Measurements from ENCODE around the gene DNAH6. TPM values are rescaled to one million over a fixed set of nuclear protein-coding genes. Genes with fewer than 3 reads are reported as not detected.

DNAH6 gene
- total and polyA plus RNA-seq, 4 donors = 1.9 to 16.9 (median 8.5) TPM

DNA sequence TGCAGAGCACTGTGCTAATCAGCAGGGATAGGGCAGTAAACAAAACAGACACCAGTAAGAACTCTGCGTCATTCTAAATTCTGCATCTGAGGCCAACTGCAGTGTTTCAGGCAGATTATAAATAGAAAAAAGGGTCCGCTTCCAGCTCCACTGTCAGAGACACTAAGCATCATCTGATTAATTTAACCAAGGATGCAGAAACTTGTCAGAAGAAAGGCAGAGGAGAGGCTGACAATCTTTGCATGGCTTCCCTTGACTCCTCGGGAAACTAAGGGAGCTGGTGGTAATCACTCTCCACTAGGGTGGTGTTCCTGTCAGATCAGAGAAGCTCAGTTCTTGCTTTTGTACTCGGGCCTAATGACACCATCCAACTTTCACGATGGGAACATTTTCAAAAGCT is 123.5 kb downstream of the DNAH6 start:
- no peak overlapping the region for H3K27ac ChIP-seq (ENCODE audit: low read depth in 1 of 2, low read length in 1 of 2)
- DNase-seq = no peak
- TF ChIP-seq, protein P1, sequence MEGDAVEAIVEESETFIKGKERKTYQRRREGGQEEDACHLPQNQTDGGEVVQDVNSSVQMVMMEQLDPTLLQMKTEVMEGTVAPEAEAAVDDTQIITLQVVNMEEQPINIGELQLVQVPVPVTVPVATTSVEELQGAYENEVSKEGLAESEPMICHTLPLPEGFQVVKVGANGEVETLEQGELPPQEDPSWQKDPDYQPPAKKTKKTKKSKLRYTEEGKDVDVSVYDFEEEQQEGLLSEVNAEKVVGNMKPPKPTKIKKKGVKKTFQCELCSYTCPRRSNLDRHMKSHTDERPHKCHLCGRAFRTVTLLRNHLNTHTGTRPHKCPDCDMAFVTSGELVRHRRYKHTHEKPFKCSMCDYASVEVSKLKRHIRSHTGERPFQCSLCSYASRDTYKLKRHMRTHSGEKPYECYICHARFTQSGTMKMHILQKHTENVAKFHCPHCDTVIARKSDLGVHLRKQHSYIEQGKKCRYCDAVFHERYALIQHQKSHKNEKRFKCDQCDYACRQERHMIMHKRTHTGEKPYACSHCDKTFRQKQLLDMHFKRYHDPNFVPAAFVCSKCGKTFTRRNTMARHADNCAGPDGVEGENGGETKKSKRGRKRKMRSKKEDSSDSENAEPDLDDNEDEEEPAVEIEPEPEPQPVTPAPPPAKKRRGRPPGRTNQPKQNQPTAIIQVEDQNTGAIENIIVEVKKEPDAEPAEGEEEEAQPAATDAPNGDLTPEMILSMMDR (IDR thresholded peaks at IDR 0.05; ENCODE audit: control extremely low read depth, extremely low read depth) = no peak
- no peaks in the 10 kb centered on the region for H3K27me3 ChIP-seq (ENCODE audit: control insufficient read depth in 3 of 3, insufficient read depth in 3 of 3, low read length in 2 of 3)
- H3K9me3 ChIP-seq (ENCODE audit: control insufficient read depth in 4 of 4, insufficient read depth in 3 of 4, low read length in 3 of 4) = no peaks in the 10 kb centered on the region
- no peaks in the 10 kb centered on the region for H3K4me1 ChIP-seq (ENCODE audit: control insufficient read depth in 5 of 5, insufficient read depth in 5 of 5, low read length in 5 of 5)
- WGBS, 2 donors = 80 to 81% methylated on average over 5 of the region's 5 CpGs
- peaks cover 0 to 3% (median 0%) of the 10 kb centered on the region in 4 donors for H3K36me3 ChIP-seq (ENCODE audit: control insufficient read depth in 4 of 4, insufficient read depth in 4 of 4, low read length in 4 of 4)
- no peak overlapping the region for H3K4me3 ChIP-seq
- no peak for ATAC-seq (ENCODE audit: insufficient read depth, low FRiP score)
- no peak overlapping the region for H3K9ac ChIP-seq (ENCODE audit: insufficient read depth in 1 of 2, low read length in 2 of 2)

DNA sequence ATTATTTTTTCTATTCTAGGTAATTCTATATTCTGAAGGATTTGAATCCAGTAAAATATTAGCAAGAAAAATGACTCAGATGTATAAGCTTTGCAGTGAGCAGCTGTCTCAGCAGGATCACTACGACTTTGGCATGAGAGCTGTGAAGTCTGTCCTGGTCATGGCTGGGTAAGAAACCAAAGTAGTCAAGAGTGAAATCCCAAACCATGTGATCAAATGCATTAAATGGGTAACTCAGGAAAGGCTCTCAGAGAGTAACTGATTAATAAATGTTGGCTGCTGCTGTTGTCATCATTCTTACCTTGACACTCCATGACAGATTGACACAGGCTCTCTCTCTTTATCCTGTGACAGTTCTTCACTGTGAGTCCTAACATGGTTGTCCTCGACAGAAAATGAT is 124.1 kb downstream of the DNAH6 start:
- 70 to 80% methylated on average over 2 of the region's 2 CpGs for WGBS, 2 donors
- H3K4me3 ChIP-seq = no peak overlapping the region
- H3K27me3 ChIP-seq (ENCODE audit: control insufficient read depth in 3 of 3, insufficient read depth in 3 of 3, low read length in 2 of 3) = no peaks in the 10 kb centered on the region
- no peak for DNase-seq
- no peak overlapping the region for H3K27ac ChIP-seq (ENCODE audit: low read depth in 1 of 2, low read length in 1 of 2)
- no peaks in the 10 kb centered on the region for H3K9me3 ChIP-seq (ENCODE audit: control insufficient read depth in 4 of 4, insufficient read depth in 3 of 4, low read length in 3 of 4)
- ATAC-seq (ENCODE audit: insufficient read depth, low FRiP score) = no peak
- H3K9ac ChIP-seq (ENCODE audit: insufficient read depth in 1 of 2, low read length in 2 of 2) = no peak overlapping the region
- TF ChIP-seq, protein P1 (IDR thresholded peaks at IDR 0.05; ENCODE audit: control extremely low read depth, extremely low read depth) = no peak
- H3K4me1 ChIP-seq (ENCODE audit: control insufficient read depth in 5 of 5, insufficient read depth in 5 of 5, low read length in 5 of 5) = no peaks in the 10 kb centered on the region
- H3K36me3 ChIP-seq (ENCODE audit: control insufficient read depth in 4 of 4, insufficient read depth in 4 of 4, low read length in 4 of 4) = peaks cover 0 to 3% (median 0%) of the 10 kb centered on the region in 4 donors

DNA sequence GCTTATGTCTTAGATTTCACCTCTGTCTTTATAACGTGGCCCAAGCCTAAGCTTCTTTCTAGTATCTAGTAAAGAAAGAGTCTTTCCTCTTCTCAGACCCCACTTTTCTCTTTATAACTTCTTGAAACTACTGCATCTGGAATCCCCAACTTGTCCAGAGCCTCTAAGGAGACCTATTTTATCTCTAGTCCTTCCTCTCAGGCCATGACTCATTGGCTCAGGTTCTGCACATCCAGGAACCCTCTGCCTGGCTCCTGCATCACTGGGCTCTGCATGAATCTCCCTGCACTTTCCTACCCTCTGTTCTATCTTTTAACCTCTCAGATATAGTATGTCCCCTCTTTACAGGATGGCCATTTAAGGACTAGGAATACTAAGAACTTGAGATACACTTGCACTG is 124.7 kb downstream of the DNAH6 start:
- Histone ChIP-seq H3K36me3 (ENCODE audit: control insufficient read depth in 4 of 4, insufficient read depth in 4 of 4, low read length in 4 of 4) (peaks cover 0 to 3% (median 0%) of the 10 kb centered on the region in 4 donors), H3K27ac (ENCODE audit: low read depth in 1 of 2, low read length in 1 of 2) (no peak overlapping the region), H3K27me3 (ENCODE audit: control insufficient read depth in 3 of 3, insufficient read depth in 3 of 3, low read length in 2 of 3) (no peaks in the 10 kb centered on the region), H3K9me3 (ENCODE audit: control insufficient read depth in 4 of 4, insufficient read depth in 3 of 4, low read length in 3 of 4) (no peaks in the 10 kb centered on the region), H3K9ac (ENCODE audit: insufficient read depth in 1 of 2, low read length in 2 of 2) (no peak overlapping the region), H3K4me3 (no peak overlapping the region), H3K4me1 (ENCODE audit: control insufficient read depth in 5 of 5, insufficient read depth in 5 of 5, low read length in 5 of 5) (no peaks in the 10 kb centered on the region)
- WGBS, 2 donors = 85 to 86% methylated on average over 1 of the region's 1 CpG
- ATAC-seq (ENCODE audit: insufficient read depth, low FRiP score) = no peak
- TF ChIP-seq, protein P1 (IDR thresholded peaks at IDR 0.05; ENCODE audit: control extremely low read depth, extremely low read depth) = no peak
- no peak for DNase-seq

DNA sequence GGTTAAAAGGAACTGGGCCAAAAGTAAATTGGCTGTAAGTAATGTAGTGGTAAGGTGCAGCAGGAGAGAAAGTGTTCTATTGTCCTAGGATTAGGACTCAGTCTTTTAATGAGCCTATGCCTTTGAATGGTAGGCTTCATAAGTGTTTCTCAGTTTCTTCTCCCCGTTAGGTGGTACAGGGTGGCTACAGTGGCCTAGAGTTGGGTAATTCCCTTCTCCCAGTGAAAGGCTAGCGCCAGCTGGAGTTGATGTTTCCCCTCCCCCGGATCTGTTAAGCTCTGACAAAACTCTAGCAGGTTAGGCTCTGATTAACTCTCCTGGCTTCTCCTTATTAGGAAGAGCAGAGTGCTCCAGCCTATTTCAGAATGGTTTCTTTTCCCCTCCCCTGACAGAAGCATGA is 127.7 kb downstream of the DNAH6 start:
- 89 to 98% methylated on average over 3 of the region's 3 CpGs for WGBS, 2 donors
- TF ChIP-seq, protein P1 (IDR thresholded peaks at IDR 0.05; ENCODE audit: control extremely low read depth, extremely low read depth) = no peak
- no peaks in the 10 kb centered on the region for H3K4me1 ChIP-seq (ENCODE audit: control insufficient read depth in 5 of 5, insufficient read depth in 5 of 5, low read length in 5 of 5)
- ATAC-seq (ENCODE audit: insufficient read depth, low FRiP score) (no peak), DNase-seq (no peak)
- no peak overlapping the region for H3K4me3 ChIP-seq
- H3K27ac ChIP-seq (ENCODE audit: low read depth in 1 of 2, low read length in 1 of 2) = no peak overlapping the region
- H3K9ac ChIP-seq (ENCODE audit: insufficient read depth in 1 of 2, low read length in 2 of 2) = no peak overlapping the region
- no peaks in the 10 kb centered on the region for H3K9me3 ChIP-seq (ENCODE audit: control insufficient read depth in 4 of 4, insufficient read depth in 3 of 4, low read length in 3 of 4)
- no peaks in the 10 kb centered on the region for H3K27me3 ChIP-seq (ENCODE audit: control insufficient read depth in 3 of 3, insufficient read depth in 3 of 3, low read length in 2 of 3)
- peaks cover 0 to 3% (median 0%) of the 10 kb centered on the region in 4 donors for H3K36me3 ChIP-seq (ENCODE audit: control insufficient read depth in 4 of 4, insufficient read depth in 4 of 4, low read length in 4 of 4)
